Measurements from ENCODE around the gene LAMA5. TPM values are rescaled to one million over a fixed set of nuclear protein-coding genes. Genes with fewer than 3 reads are reported as not detected.

The LAMA5 gene
- polyA plus RNA-seq, 3 donors, result 0.05 TPM; not detected in 2

GRCh38 chr20:62390317-62391164 is 23.4 kb upstream of the LAMA5 start:
- H3K4me2 ChIP-seq (replicated peaks; ENCODE audit: extremely low read depth, low read length, poor library complexity, severe bottlenecking), result no peak overlapping the region
- H3K9me3 Mint-ChIP-seq, result peaks cover 0 to 1% (median 0%) of the 10 kb centered on the region in 7 donors
- no peak for DNase-seq
- peaks cover 21% of the 10 kb centered on the region for H3K4me1 Mint-ChIP-seq
- H3K27ac Mint-ChIP-seq, result peak overlapping the region in 2 of 7 donors; percentile 31 to 74
- peaks cover 43 to 69% of the 10 kb centered on the region in 2 donors for H3K36me3 Mint-ChIP-seq
- H4K20me1 ChIP-seq (ENCODE audit: insufficient read depth, low read length), result peaks cover 29% of the 10 kb centered on the region
- H2AFZ ChIP-seq (ENCODE audit: insufficient read depth, low read depth, low read length, poor library complexity, severe bottlenecking), result no peak overlapping the region
- H3K27me3 Mint-ChIP-seq (ENCODE audit: low read depth in 3 of 3), result no peaks in the 10 kb centered on the region
- no peak overlapping the region for H3K4me3 ChIP-seq (replicated peaks in 1 of 3; ENCODE audit: low read depth in 2 of 3, low read length in 3 of 3)
- H3K36me3 ChIP-seq (replicated peaks in 1 of 2; ENCODE audit: control insufficient read depth in 1 of 2, insufficient read depth in 2 of 2, low read length in 2 of 2), result peaks cover 27 to 58% of the 10 kb centered on the region in 2 donors
- no peaks in the 10 kb centered on the region for H3K9me3 ChIP-seq (replicated peaks in 1 of 2; ENCODE audit: control insufficient read depth in 1 of 2, insufficient read depth in 1 of 2, low read length in 2 of 2)
- H3K4me1 ChIP-seq (ENCODE audit: control insufficient read depth in 1 of 2, insufficient read depth in 2 of 2, low read length in 2 of 2), result peaks cover 17 to 22% of the 10 kb centered on the region in 2 donors
- peaks cover 40% of the 10 kb centered on the region for H3K79me2 ChIP-seq (ENCODE audit: insufficient read depth, low read length)
- H3K9ac ChIP-seq (ENCODE audit: insufficient read depth, low read length, poor library complexity, severe bottlenecking), result no peak overlapping the region
- no peak overlapping the region for H3K27ac ChIP-seq (ENCODE audit: low read depth in 1 of 2, low read length in 2 of 2)
- TF ChIP-seq CTCF (IDR thresholded peaks at IDR 0.05), result no peak
- no peak overlapping the region for H3K4me3 Mint-ChIP-seq
- intact Hi-C loops (cut with micrococcal nuclease), result no loop called here
- WGBS (ENCODE audit: insufficient coverage), result 98% methylated on average over 15 of the region's 29 CpGs
- H3K27me3 ChIP-seq (ENCODE audit: control insufficient read depth in 2 of 2, insufficient read depth in 2 of 2, low read length in 2 of 2), result no peaks in the 10 kb centered on the region

DNA sequence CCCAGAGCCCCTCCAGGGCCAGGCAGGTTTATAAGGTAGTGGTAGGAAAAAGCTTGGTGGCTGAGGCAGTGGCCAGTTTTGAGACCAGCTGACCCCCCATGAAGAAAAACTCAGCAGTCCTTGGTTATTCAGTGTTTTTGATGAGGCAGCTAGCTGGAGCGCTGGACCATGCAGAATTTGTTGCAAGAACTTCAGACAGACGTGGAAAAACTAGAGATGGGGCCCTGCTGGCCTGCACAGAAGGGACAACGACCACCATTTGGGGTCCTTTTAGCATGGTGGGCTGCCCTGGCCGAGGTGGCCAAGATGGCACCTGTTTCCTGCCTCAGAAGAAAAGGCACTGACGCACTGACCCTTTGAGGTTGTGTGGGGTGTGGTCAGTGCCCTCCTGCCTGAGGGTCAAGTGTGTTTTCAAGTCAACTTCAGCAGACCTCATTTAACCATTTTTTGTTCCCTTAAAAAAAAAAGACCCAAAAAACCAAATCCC is 22.5 kb upstream of the LAMA5 start:
- intact Hi-C loops (cut with micrococcal nuclease), result loop anchor here (5.0 to 10.0 kb wide), 4 partner anchors 87 to 415 kb away; partner anchors contain the start of genes ADRM1 (in 1 of the 2), OGFR (in 1 of the 2), PSMA7 (in 1 of the 2) and SS18L1 (in 1 of the 2)
- peak overlapping the region in 1 of 7 donors; percentile 63 for H3K27ac Mint-ChIP-seq
- H3K27me3 Mint-ChIP-seq (ENCODE audit: low read depth in 3 of 3), result no peaks in the 10 kb centered on the region
- H3K4me3 Mint-ChIP-seq, result no peak overlapping the region
- no peaks in the 10 kb centered on the region for H3K9me3 ChIP-seq (replicated peaks in 1 of 2; ENCODE audit: control insufficient read depth in 1 of 2, insufficient read depth in 1 of 2, low read length in 2 of 2)
- H3K27me3 ChIP-seq (ENCODE audit: control insufficient read depth in 2 of 2, insufficient read depth in 2 of 2, low read length in 2 of 2), result no peaks in the 10 kb centered on the region
- peaks cover 0 to 1% (median 0%) of the 10 kb centered on the region in 7 donors for H3K9me3 Mint-ChIP-seq
- H3K27ac ChIP-seq (ENCODE audit: low read depth in 1 of 2, low read length in 2 of 2), result no peak overlapping the region
- no peak for DNase-seq
- no peak for TF ChIP-seq CTCF (IDR thresholded peaks at IDR 0.05)
- no peak overlapping the region for H3K9ac ChIP-seq (ENCODE audit: insufficient read depth, low read length, poor library complexity, severe bottlenecking)
- H2AFZ ChIP-seq (ENCODE audit: insufficient read depth, low read depth, low read length, poor library complexity, severe bottlenecking), result no peak overlapping the region
- 83% methylated on average over 4 of the region's 5 CpGs for WGBS (ENCODE audit: insufficient coverage)
- peaks cover 19 to 25% of the 10 kb centered on the region in 2 donors for H3K4me1 ChIP-seq (ENCODE audit: control insufficient read depth in 1 of 2, insufficient read depth in 2 of 2, low read length in 2 of 2)
- peaks cover 46% of the 10 kb centered on the region for H3K79me2 ChIP-seq (ENCODE audit: insufficient read depth, low read length)
- peaks cover 41 to 63% of the 10 kb centered on the region in 2 donors for H3K36me3 Mint-ChIP-seq
- peaks cover 26% of the 10 kb centered on the region for H3K4me1 Mint-ChIP-seq
- H3K4me3 ChIP-seq (replicated peaks in 1 of 3; ENCODE audit: low read depth in 2 of 3, low read length in 3 of 3), result no peak overlapping the region
- H4K20me1 ChIP-seq (ENCODE audit: insufficient read depth, low read length), result peaks cover 29% of the 10 kb centered on the region
- H3K36me3 ChIP-seq (replicated peaks in 1 of 2; ENCODE audit: control insufficient read depth in 1 of 2, insufficient read depth in 2 of 2, low read length in 2 of 2), result peaks cover 27 to 57% of the 10 kb centered on the region in 2 donors
- H3K4me2 ChIP-seq (replicated peaks; ENCODE audit: extremely low read depth, low read length, poor library complexity, severe bottlenecking), result no peak overlapping the region
